IMR-90 (cell line): ENCODE measurements around the gene TWIST2. TPM values are rescaled to one million over a fixed set of nuclear protein-coding genes. Genes with fewer than 3 reads are reported as not detected.

ENCODE experiments used
- ATAC-seq: fragments of 200-7000 bp; cut with Tn5 transposase; 2 replicates; pipeline ENCODE4 v1.9.1; 2020; ENCODE audit warnings: low read depth, mild to moderate bottlenecking, moderate library complexity
- BruUV-seq: library from RNA; stranded (reverse); fragments of 400-500 nt; replicated peaks from 2 replicates; lab custom pipeline; 2021; lab: Mats Ljungman, UMichigan
- CTCF ChIA-PET: fragments of 300-600 bp; formaldehyde crosslinking; extraction: SDS; loops from one replicate; lab custom pipeline; 2021; ENCODE audit warnings: antibody characterized with exemption; lab: Yijun Ruan, JAX
- POLR2A ChIA-PET: fragments of 300-600 bp; sonication (Branson Sonifier 250); formaldehyde crosslinking; loops from one replicate; lab custom pipeline; 2022; ENCODE audit warnings: antibody characterized with exemption; ENCODE audit not compliant: unreplicated experiment; lab: Charles Lee
- DNase-seq: peaks from one replicate; pipeline ENCODE4 v3.0.0; 2013
- H2AFZ ChIP-seq: replicated peaks from 2 replicates; pipeline ENCODE3; 2013; ENCODE audit warnings: low read length, mild to moderate bottlenecking; ENCODE audit not compliant: poor library complexity
- H2AK5ac ChIP-seq: 2 replicates; pipeline ENCODE4 v1.6.1; 2013; ENCODE audit warnings: low read depth, low read length, inconsistent platforms
- H2AK9ac ChIP-seq: replicated peaks from 2 replicates; pipeline ENCODE3; 2013; ENCODE audit warnings: mild to moderate bottlenecking, low read depth, low read length, moderate library complexity; ENCODE audit not compliant: poor library complexity
- H2BK120ac ChIP-seq: 2 replicates; pipeline ENCODE4 v1.6.1; 2013; ENCODE audit warnings: low read depth, low read length, inconsistent platforms
- H2BK15ac ChIP-seq: 3 replicates; pipeline ENCODE4 v1.6.1; 2013; ENCODE audit warnings: low read depth, low read length, inconsistent platforms
- H2BK20ac ChIP-seq: 2 replicates; pipeline ENCODE4 v1.6.1; 2013; ENCODE audit warnings: low read depth, mild to moderate bottlenecking, inconsistent platforms, low read length, moderate library complexity
- H2BK5ac ChIP-seq: 2 replicates; pipeline ENCODE4 v1.6.1; 2013; ENCODE audit warnings: mild to moderate bottlenecking, low read depth, low read length, inconsistent platforms; ENCODE audit not compliant: poor library complexity, severe bottlenecking
- H3K14ac ChIP-seq: replicated peaks from 2 replicates; pipeline ENCODE4 v1.6.1; 2013; ENCODE audit warnings: low read depth, low read length, inconsistent platforms
- H3K18ac ChIP-seq: 2 replicates; pipeline ENCODE4 v1.6.1; 2013; ENCODE audit warnings: low read depth, low read length, control low read depth
- H3K23ac ChIP-seq: 2 replicates; pipeline ENCODE4 v1.6.1; 2013; ENCODE audit warnings: low read depth, low read length, inconsistent platforms
- H3K27ac ChIP-seq: 2 replicates; pipeline ENCODE4 v1.5.1; 2013; ENCODE audit warnings: mild to moderate bottlenecking, control low read depth, low read length; ENCODE audit not compliant: insufficient read depth
- H3K27me3 ChIP-seq: 2 replicates; pipeline ENCODE4 v1.6.1; 2013; ENCODE audit warnings: low read length; ENCODE audit not compliant: control insufficient read depth, insufficient read depth
- H3K36me3 ChIP-seq: 2 replicates; pipeline ENCODE4 v1.6.1; 2013; ENCODE audit warnings: low read length, mixed read lengths; ENCODE audit not compliant: control insufficient read depth, insufficient read depth
- H3K4ac ChIP-seq: 2 replicates; pipeline ENCODE4 v1.6.1; 2013; ENCODE audit warnings: low read depth, low read length, inconsistent platforms
- H3K4me1 ChIP-seq: 2 replicates; pipeline ENCODE4 v1.6.1; 2013; ENCODE audit warnings: low read length, mixed read lengths; ENCODE audit not compliant: control insufficient read depth, insufficient read depth
- H3K4me2 ChIP-seq: 2 replicates; pipeline ENCODE4 v1.6.1; 2013; ENCODE audit warnings: low read depth, mild to moderate bottlenecking, control low read depth, low read length, moderate library complexity
- H3K4me3 ChIP-seq: 2 replicates; pipeline ENCODE4 v1.5.1; 2013; ENCODE audit warnings: low read depth, mild to moderate bottlenecking, control low read depth, low read length, moderate library complexity; ENCODE audit not compliant: insufficient read depth
- H3K56ac ChIP-seq: 2 replicates; pipeline ENCODE4 v1.6.1; 2013; ENCODE audit warnings: low read length, inconsistent platforms; ENCODE audit not compliant: insufficient read depth; ENCODE audit errors: extremely low read depth
- H3K79me1 ChIP-seq, 2 experiments: 2 replicates each; pipeline ENCODE4 v1.6.1; 2013; ENCODE audit warnings: low read length in 2 of 2, inconsistent platforms in 1 of 2, low read depth in 1 of 2
- H3K9ac ChIP-seq: 2 replicates; pipeline ENCODE4 v1.6.1; 2013; ENCODE audit warnings: low read depth, low read length, control low read depth
- H3K9me1 ChIP-seq: 2 replicates; pipeline ENCODE4 v1.6.1; 2013; ENCODE audit warnings: low read length, inconsistent platforms; ENCODE audit not compliant: insufficient read depth
- H3K9me3 ChIP-seq: 2 replicates; pipeline ENCODE4 v1.6.1; 2013; ENCODE audit warnings: low read length; ENCODE audit not compliant: control insufficient read depth, insufficient read depth
- H4K20me1 ChIP-seq: 2 replicates; pipeline ENCODE4 v1.6.1; 2013; ENCODE audit warnings: low read length, inconsistent platforms; ENCODE audit not compliant: insufficient read depth
- H4K5ac ChIP-seq: 2 replicates; pipeline ENCODE4 v1.6.1; 2013; ENCODE audit warnings: mild to moderate bottlenecking, low read depth, low read length, control low read depth
- H4K8ac ChIP-seq, 2 experiments: 2 replicates each; pipeline ENCODE4 v1.6.1; 2013; ENCODE audit warnings: low read depth in 2 of 2, low read length in 2 of 2, control low read depth in 1 of 2, inconsistent platforms in 1 of 2
- H4K91ac ChIP-seq: 2 replicates; pipeline ENCODE4 v1.6.1; 2013; ENCODE audit warnings: low read depth, low read length, inconsistent platforms; ENCODE audit not compliant: insufficient read depth
- BHLHE40 ChIP-seq: fragments of 150-350 bp; IDR thresholded peaks from 2 replicates; pipeline ENCODE4 v1.6.1; 2016; ENCODE audit warnings: mild to moderate bottlenecking, low read depth, low read length
- CEBPB ChIP-seq: IDR thresholded peaks from 2 replicates; pipeline ENCODE4 v1.6.1; 2012; ENCODE audit warnings: low read depth, low read length, improper control_type of control experiment
- CHD1 ChIP-seq: IDR thresholded peaks from 2 replicates; pipeline ENCODE4 v1.6.1; 2012; ENCODE audit warnings: low read depth, low read length, improper control_type of control experiment
- FOS ChIP-seq: fragments of 150-350 bp; IDR thresholded peaks from 2 replicates; pipeline ENCODE4 v1.6.1; 2016; ENCODE audit warnings: low read depth, low read length
- MAFK ChIP-seq: IDR thresholded peaks from 2 replicates; pipeline ENCODE4 v1.6.1; 2012; ENCODE audit warnings: low read depth, low read length, improper control_type of control experiment
- MAZ ChIP-seq: IDR thresholded peaks from 2 replicates; pipeline ENCODE4 v1.6.1; 2012; ENCODE audit warnings: low read depth, mild to moderate bottlenecking, low read length, improper control_type of control experiment, moderate library complexity, borderline replicate concordance
- MXI1 ChIP-seq: IDR thresholded peaks from 2 replicates; pipeline ENCODE4 v1.6.1; 2012; ENCODE audit warnings: low read depth, mild to moderate bottlenecking, low read length, moderate library complexity, borderline replicate concordance
- NFE2L2 ChIP-seq: fragments of 150-350 bp; IDR thresholded peaks from 2 replicates; pipeline ENCODE4 v1.6.1; 2016; ENCODE audit warnings: low read depth, mild to moderate bottlenecking, low read length
- POLR2A ChIP-seq: IDR thresholded peaks from 2 replicates; pipeline ENCODE4 v1.6.1; 2012; ENCODE audit warnings: mild to moderate bottlenecking, low read depth, low read length
- RAD21 ChIP-seq: IDR thresholded peaks from 2 replicates; pipeline ENCODE4 v1.6.1; 2012; ENCODE audit warnings: low read length, improper control_type of control experiment
- RCOR1 ChIP-seq: IDR thresholded peaks from 2 replicates; pipeline ENCODE4 v1.6.1; 2012; ENCODE audit warnings: mild to moderate bottlenecking, low read length, improper control_type of control experiment; ENCODE audit not compliant: insufficient replicate concordance
- RFX5 ChIP-seq: IDR thresholded peaks from 2 replicates; pipeline ENCODE4 v1.8.0; 2012; ENCODE audit warnings: low read depth, mild to moderate bottlenecking, low read length, moderate library complexity
- SMC3 ChIP-seq: fragments of 150-350 bp; IDR thresholded peaks from 2 replicates; pipeline ENCODE4 v1.6.1; 2016; ENCODE audit warnings: low read depth, mild to moderate bottlenecking, antibody characterized with exemption, low read length, moderate library complexity
- whole genome bisulfite sequencing, 2 experiments: methylation state at CpG; one replicate each; pipeline versions ENCODE4 v1.1.5 to v1.1.7; 2013; ENCODE audit warnings: missing lambda C conversion rate in 2 of 2; ENCODE audit not compliant: insufficient read length in 1 of 2; ENCODE audit errors: extremely low coverage in 2 of 2; 5-methylcytosine and 5-hydroxymethylcytosine counted together
- dilution Hi-C: fragments of 300-500 bp; cut with HindIII; formaldehyde crosslinking; loops from one replicate; pipeline ENCODE4 v1.14.3; 2018; ENCODE audit warnings: low sequenced_read_pairs; ENCODE audit not compliant: unreplicated experiment
- in situ Hi-C: fragments of 300-500 bp; cut with MboI; formaldehyde crosslinking; loops from 3 replicates; pipeline ENCODE4 v1.14.3; 2019; ENCODE audit warnings: low sequenced_read_pairs, inconsistent platforms, mixed read lengths
- intact Hi-C: fragments of 100-400 bp; cut with micrococcal nuclease; formaldehyde crosslinking; loops from 2 replicates; pipeline ENCODE4 v1.10.0; 2022
- polyA plus RNA-seq, 3 experiments: library from polyadenylated mRNA; depleted of rRNA; stranded (reverse); fragments of >200 nt; gene quantifications; 2 replicates each; pipeline ENCODE4 v1.2.3, GENCODE V29; 2012; ENCODE audit warnings: low replicate concordance in 1 of 3
- total RNA-seq: library from RNA; depleted of rRNA; stranded (reverse); fragments of >200 nt; gene quantifications from 2 replicates; pipeline ENCODE4 v1.2.3, GENCODE V29; 2012
- TF ChIP-seq, protein P1 (sequence below): conservative IDR thresholded peaks from 2 replicates; pipeline ENCODE4 v1.5.1; 2012; ENCODE audit warnings: mild to moderate bottlenecking, low read depth, low read length, improper control_type of control experiment
- TF ChIP-seq, protein P2 (sequence below): fragments of 150-350 bp; IDR thresholded peaks from 2 replicates; pipeline ENCODE4 v1.6.1; 2016; ENCODE audit warnings: low read depth, mild to moderate bottlenecking, low read length, moderate library complexity, borderline replicate concordance

TWIST2 gene
- total and polyA plus RNA-seq, 2 of the 4 experiments (the other 2 are of a cell fraction): 9.3 to 33.6 TPM

DNA sequence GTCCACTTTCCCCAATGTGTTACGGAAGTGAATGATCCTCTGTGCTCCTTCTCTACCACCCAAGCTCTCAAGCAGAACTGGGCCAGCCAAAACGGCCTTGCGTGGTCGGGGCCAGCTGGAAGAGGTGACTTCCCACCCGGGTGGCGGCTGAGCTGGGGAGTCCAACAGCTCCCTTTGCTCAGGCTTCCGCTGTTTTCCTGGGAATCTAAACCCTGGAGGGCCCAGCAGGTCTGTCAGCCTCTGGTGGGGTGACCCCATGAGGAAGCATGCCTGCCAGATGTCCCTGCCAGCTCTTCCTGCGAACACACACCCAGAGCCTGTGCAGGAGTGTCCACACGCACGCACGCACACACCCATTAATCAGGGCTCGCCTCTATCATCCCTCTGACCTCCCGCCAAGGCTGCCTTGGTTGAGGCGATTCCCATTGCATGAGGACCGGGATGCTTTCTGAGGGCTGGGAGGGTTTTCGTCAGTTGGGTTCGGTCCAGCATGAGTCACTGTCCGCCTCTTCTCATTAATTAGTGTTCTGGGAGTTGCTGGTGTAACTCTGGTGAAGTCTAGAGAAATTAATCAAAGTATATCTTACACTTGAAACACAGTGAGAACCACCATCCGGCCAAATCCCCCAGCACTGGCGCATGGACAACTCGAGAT, 90.6 kb downstream of the TWIST2 start:
- Histone ChIP-seq H3K4me2 (no peak overlapping the region), H2BK120ac (no peak overlapping the region; the same call in 1 of the 2 replicates), H4K5ac (no peak overlapping the region), H3K9me3 (peaks cover 4% of the 10 kb centered on the region; the same call in 1 of the 2 replicates), H3K9me1 (peaks cover 7% of the 10 kb centered on the region; the same call in 1 of the 2 replicates), H2BK5ac (no peak overlapping the region), H3K56ac (no peak overlapping the region), H2AK9ac (peak overlapping the region; percentile 60), H3K4me1 (peaks cover 10% of the 10 kb centered on the region), H2AFZ (peak overlapping the region; percentile 58), H4K20me1 (no peaks in the 10 kb centered on the region), H3K23ac (no peak overlapping the region), H3K14ac (peak overlapping the region; percentile 30; the same call in 1 of the 2 replicates), H3K79me1 (no peaks in the 10 kb centered on the region), H3K4ac (0 out of 2 replicates have a peak overlapping the region, but pooled peaks have one; percentile 18), H4K91ac (no peak overlapping the region), H4K8ac (peak overlapping the region in 1 of 2 experiments; percentile 3; a peak in 1 of 4 replicates), H3K27me3 (no peaks in the 10 kb centered on the region; the same call in 1 of the 2 replicates), H2AK5ac (peak overlapping the region; percentile 50), H3K36me3 (no peaks in the 10 kb centered on the region), H3K4me3 (no peak overlapping the region), H2BK20ac (0 out of 2 replicates have a peak overlapping the region, but pooled peaks have one; percentile 35), H3K18ac (0 out of 2 replicates have a peak overlapping the region, but pooled peaks have one; percentile 13), H3K27ac (0 out of 2 replicates have a peak overlapping the region, but pooled peaks have one; percentile 8), H2BK15ac (no peak overlapping the region), H3K9ac (no peak overlapping the region)
- DNase-seq (peak; percentile 94), ATAC-seq (peak; percentile 85)
- CTCF ChIA-PET: no interaction called here
- POLR2A ChIA-PET: no interaction called here
- no TSS peak for BruUV-seq
- in situ Hi-C loops (no loop called here), dilution Hi-C loops (no loop called here), intact Hi-C loops (no loop called here)
- 60% methylated on average over 1 of the region's 21 CpGs; no CpG with 5 or more reads in 1 of the 2 experiments for WGBS, 2 experiments
- TF ChIP-seq BHLHE40 (peak; percentile 44), POLR2A (no peak), RCOR1 (peak; percentile 21), SMC3 (no peak), CEBPB (no peak; the same call in 1 of the 2 replicates), CHD1 (no peak), MAFK (no peak), RAD21 (no peak), FOS (peak; percentile 79; the same call in 1 of the 2 replicates), NFE2L2 (no peak), MXI1 (0 out of 2 replicates have a peak, but pooled peaks have one; percentile 48), MAZ (peak; percentile 34; the same call in 1 of the 2 replicates), RFX5 (no peak)
- TF ChIP-seq, protein P1, sequence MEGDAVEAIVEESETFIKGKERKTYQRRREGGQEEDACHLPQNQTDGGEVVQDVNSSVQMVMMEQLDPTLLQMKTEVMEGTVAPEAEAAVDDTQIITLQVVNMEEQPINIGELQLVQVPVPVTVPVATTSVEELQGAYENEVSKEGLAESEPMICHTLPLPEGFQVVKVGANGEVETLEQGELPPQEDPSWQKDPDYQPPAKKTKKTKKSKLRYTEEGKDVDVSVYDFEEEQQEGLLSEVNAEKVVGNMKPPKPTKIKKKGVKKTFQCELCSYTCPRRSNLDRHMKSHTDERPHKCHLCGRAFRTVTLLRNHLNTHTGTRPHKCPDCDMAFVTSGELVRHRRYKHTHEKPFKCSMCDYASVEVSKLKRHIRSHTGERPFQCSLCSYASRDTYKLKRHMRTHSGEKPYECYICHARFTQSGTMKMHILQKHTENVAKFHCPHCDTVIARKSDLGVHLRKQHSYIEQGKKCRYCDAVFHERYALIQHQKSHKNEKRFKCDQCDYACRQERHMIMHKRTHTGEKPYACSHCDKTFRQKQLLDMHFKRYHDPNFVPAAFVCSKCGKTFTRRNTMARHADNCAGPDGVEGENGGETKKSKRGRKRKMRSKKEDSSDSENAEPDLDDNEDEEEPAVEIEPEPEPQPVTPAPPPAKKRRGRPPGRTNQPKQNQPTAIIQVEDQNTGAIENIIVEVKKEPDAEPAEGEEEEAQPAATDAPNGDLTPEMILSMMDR: no peak
- TF ChIP-seq, protein P2, sequence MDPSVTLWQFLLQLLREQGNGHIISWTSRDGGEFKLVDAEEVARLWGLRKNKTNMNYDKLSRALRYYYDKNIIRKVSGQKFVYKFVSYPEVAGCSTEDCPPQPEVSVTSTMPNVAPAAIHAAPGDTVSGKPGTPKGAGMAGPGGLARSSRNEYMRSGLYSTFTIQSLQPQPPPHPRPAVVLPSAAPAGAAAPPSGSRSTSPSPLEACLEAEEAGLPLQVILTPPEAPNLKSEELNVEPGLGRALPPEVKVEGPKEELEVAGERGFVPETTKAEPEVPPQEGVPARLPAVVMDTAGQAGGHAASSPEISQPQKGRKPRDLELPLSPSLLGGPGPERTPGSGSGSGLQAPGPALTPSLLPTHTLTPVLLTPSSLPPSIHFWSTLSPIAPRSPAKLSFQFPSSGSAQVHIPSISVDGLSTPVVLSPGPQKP: no peak
